Heart right ventricle (tissue), 16 donors: Measurements from ENCODE around the gene AVP. TPM values are rescaled to one million over a fixed set of nuclear protein-coding genes. Genes with fewer than 3 reads are reported as not detected.

ENCODE experiments used
- ATAC-seq, 8 donors: fragments of 200-7000 bp; cut with Tn5 transposase; one replicate each; pipeline ENCODE4 v1.9.1; 2020; ENCODE audit warnings: mild to moderate bottlenecking in 8 of 8, moderate library complexity in 8 of 8, moderate number of reproducible peaks in 1 of 8
- DNase-seq, 2 donors: peaks; one replicate each; pipeline ENCODE4 v3.0.0-alpha.2; 2020
- H3K27ac ChIP-seq, 10 donors: fragments of 200-600 bp; sonication (generic) in 2 of 10; one replicate each; pipeline versions ENCODE4 v1.5.0 to v1.8.0; 2020 to 2022; ENCODE audit warnings: mild to moderate bottlenecking in 3 of 10
- H3K27me3 ChIP-seq, 7 donors: fragments of 200-600 bp; one replicate each; pipeline ENCODE4 v1.8.0; 2021 to 2022; ENCODE audit warnings: mild to moderate bottlenecking in 2 of 7
- H3K36me3 ChIP-seq, 9 donors: fragments of 200-600 bp; sonication (generic) in 1 of 9; one replicate each; pipeline versions ENCODE4 v1.5.0 to v1.8.0; 2020 to 2022; ENCODE audit warnings: mild to moderate bottlenecking in 2 of 9
- H3K4me1 ChIP-seq, 9 donors: fragments of 200-600 bp; sonication (generic) in 1 of 9; one replicate each; pipeline versions ENCODE4 v1.5.0 to v1.8.0; 2020 to 2022; ENCODE audit warnings: mild to moderate bottlenecking in 4 of 9
- H3K4me3 ChIP-seq, 10 donors: fragments of 200-600 bp; sonication (generic) in 2 of 10; one replicate each; pipeline versions ENCODE4 v1.5.0 to v1.8.0; 2020 to 2022; ENCODE audit warnings: mild to moderate bottlenecking in 7 of 10, moderate library complexity in 2 of 10
- H3K9me3 ChIP-seq, 11 donors: fragments of 200-600 bp in 10 of 11; sonication (generic) in 2 of 11; one replicate each; pipeline versions ENCODE4 v1.5.0 to v1.8.0; 2013 to 2022; ENCODE audit warnings: mild to moderate bottlenecking in 2 of 11, control low read depth in 1 of 11, moderate library complexity in 1 of 11
- CTCF ChIP-seq, 9 donors: fragments of 200-600 bp; sonication (generic) in 2 of 9; IDR thresholded peaks; one replicate each; pipeline versions ENCODE4 v1.5.0 to v1.8.0; 2021 to 2022; ENCODE audit warnings: antibody characterized with exemption in 9 of 9, mild to moderate bottlenecking in 5 of 9, moderate library complexity in 1 of 9
- whole genome bisulfite sequencing, 2 donors: extraction: QIAGEN DNeasy Blood & Tissue Kit; methylation state at CpG; one replicate each; pipeline ENCODE4 v1.1.7; 2013; ENCODE audit warnings: inconsistent platforms in 1 of 2; 5-methylcytosine and 5-hydroxymethylcytosine counted together
- intact Hi-C, 10 donors: fragments of 100-400 bp; cut with DNase I; formaldehyde crosslinking; loops; one replicate each; pipeline versions ENCODE4 v1.11.1 to v1.14.2; 2022
- polyA plus RNA-seq, 2 donors: library from polyadenylated mRNA; stranded (reverse); fragments of 200-250 nt; gene quantifications; one replicate each; pipeline ENCODE4 v1.2.3, GENCODE V29; 2013
- total RNA-seq, 10 donors: library from RNA; stranded (reverse); fragmentation: NEBNext Ultra II Directional in 3 of 10; extraction: Animal tissue kit (Norgen Biotek cat#: 25700) in 3 of 10; gene quantifications; one replicate each; pipeline versions ENCODE4 v1.2.1 to v1.2.4, GENCODE V29; 2021 to 2023
- donor health status: Arrhythmogenic right ventricular cardiomyopathy.
- donor health status: ischemic (EF 13 %, LVEDD 7.1; RV severe dilation, severe dysfunction).
- donor health status: healthy with polysubstance abuse.
- donor health status: DM: no; HTN: yes; CAD: no.
- donor health status: DM: no; HTN: no; CAD: no.
- donor health status: ischemic (EF 25% LVEDD 6.9; RV normal size, moderate dysfunction).
- donor health status: ischemic (EF 25% LVEDD 5.7; RV mildly dilated, moderate dysfunction).
- donor health status: healthy.
- donor health status: DM: yes; HTN: yes; CAD: no.
- donor health status: Ischemic cardiomyopathy.
- donor health status: ischemic (EF 35%, LVEDD 5.7; RV mildly dilated, moderate dysfunction).
- donor health status: nonischemic (EF 11% LVEDD 7.7; RV severe dilation, severe dysfunction).
- donor health status: DM: yes; HTN: yes; CAD: no.
- donor health status: PGD.
- donor health status: ischemic (EF 29% LVEDD 5.4; RV normal size, mild dysfunction).
- donor health status: nonischemic (EF 23%, LVEDD 6.1; RV moderate dilation, normal function).

The AVP gene
- total and polyA plus RNA-seq, 12 donors, result not detected

- TF ChIP-seq CTCF (IDR thresholded peaks at IDR 0.05), result no peak
- 84 to 85% methylated on average over 5 of the region's 5 CpGs for WGBS, 2 donors
- intact Hi-C loops, result no loop called here
- no peak for DNase-seq
- no peak overlapping the region for H3K27ac ChIP-seq
- no peak overlapping the region for H3K4me3 ChIP-seq
- H3K9me3 ChIP-seq, result no peaks in the 10 kb centered on the region
- ATAC-seq, result no peak
- peaks cover 5 to 74% (median 45%) of the 10 kb centered on the region in 9 donors for H3K36me3 ChIP-seq
- H3K27me3 ChIP-seq, result no peaks in the 10 kb centered on the region
- peaks cover 3 to 20% (median 12%) of the 10 kb centered on the region in 9 donors for H3K4me1 ChIP-seq
Observed at GRCh38 chr20:3038454-3038853, 46.1 kb downstream of the AVP start.

- TF ChIP-seq CTCF (IDR thresholded peaks at IDR 0.05), result no peak
- ATAC-seq (no peak), DNase-seq (no peak)
- Histone ChIP-seq H3K27ac (no peak overlapping the region), H3K4me1 (peaks cover 0 to 18% (median 11%) of the 10 kb centered on the region in 9 donors), H3K36me3 (peaks cover 5 to 81% (median 45%) of the 10 kb centered on the region in 9 donors), H3K4me3 (no peak overlapping the region), H3K9me3 (no peaks in the 10 kb centered on the region), H3K27me3 (no peaks in the 10 kb centered on the region)
- 91 to 95% methylated on average over 3 of the region's 3 CpGs for WGBS, 2 donors
- intact Hi-C loops, result no loop called here
Observed at GRCh38 chr20:3037654-3038053, 46.9 kb downstream of the AVP start.

GRCh38 chr20:3032624-3033023 lies 51.9 kb downstream of the AVP start:
- no peak for TF ChIP-seq CTCF (IDR thresholded peaks at IDR 0.05)
- WGBS, 2 donors, result 71 to 82% methylated on average over 8 of the region's 8 CpGs
- Histone ChIP-seq H3K4me3 (no peak overlapping the region), H3K4me1 (peaks cover 0 to 10% (median 0%) of the 10 kb centered on the region in 9 donors), H3K27me3 (no peaks in the 10 kb centered on the region), H3K27ac (no peak overlapping the region), H3K9me3 (no peaks in the 10 kb centered on the region), H3K36me3 (peaks cover 0 to 94% (median 44%) of the 10 kb centered on the region in 9 donors)
- DNase-seq, result peak in 1 of 2 donors; percentile 43
- peak in 4 of 8 donors; percentile 13 to 49 (median 32) for ATAC-seq
- intact Hi-C loops, result no loop called here

Other genes starting within 250 kb of the AVP start
- 10 to 100 TPM in 3 of 10 donors, 1 to 10 TPM in 7; 4.5 to 11.9 (median 6.5) TPM for gene PCED1A, start 244.1 kb downstream of the AVP start, total RNA-seq
- 10 to 100 TPM; 10.3 to 36.9 TPM for gene PCED1A, start 244.1 kb downstream of the AVP start, polyA plus RNA-seq
- 10 to 100 TPM; 13.0 to 22.8 (median 19.3) TPM for gene VPS16, start 244.0 kb downstream of the AVP start, total RNA-seq
- gene VPS16, start 244.0 kb downstream of the AVP start, polyA plus RNA-seq, result 10 to 100 TPM; 23.6 to 44.7 TPM
- 10 to 100 TPM; 22.1 to 37.3 (median 30.1) TPM for gene PTPRA, start 211.2 kb downstream of the AVP start, total RNA-seq
- gene PTPRA, start 211.2 kb downstream of the AVP start, polyA plus RNA-seq, result 10 to 100 TPM in 1 of 2 donors, 1 to 10 TPM in 1; 8.9 to 16.7 TPM
- gene GNRH2, start 41.1 kb downstream of the AVP start, total RNA-seq, result under 1 TPM in 1 of 10 donors, not detected in 9; 0.47 TPM
- gene GNRH2, start 41.1 kb downstream of the AVP start, polyA plus RNA-seq, result not detected
- gene MRPS26, start 38.7 kb downstream of the AVP start, total RNA-seq, result 10 to 100 TPM; 39.1 to 60.8 (median 51.5) TPM
- 100 to 1,000 TPM; 115 to 119 TPM for gene MRPS26, start 38.7 kb downstream of the AVP start, polyA plus RNA-seq
- gene OXT, start 13.1 kb downstream of the AVP start, total RNA-seq, result 1 to 10 TPM in 1 of 10 donors, under 1 TPM in 2, not detected in 7; 0.56 to 1.3 (median 0.59) TPM
- under 1 TPM in 1 of 2 donors, not detected in 1; 0.35 TPM for gene OXT, start 13.1 kb downstream of the AVP start, polyA plus RNA-seq
- gene FASTKD5, start 75.1 kb upstream of the AVP start, total RNA-seq, result 10 to 100 TPM; 22.1 to 32.4 (median 27.9) TPM
- 10 to 100 TPM in 1 of 2 donors, 1 to 10 TPM in 1; 7.5 to 22.7 TPM for gene FASTKD5, start 75.1 kb upstream of the AVP start, polyA plus RNA-seq
- gene UBOX5, start 75.1 kb upstream of the AVP start, total RNA-seq, result 1 to 10 TPM; 3.0 to 5.9 (median 4.0) TPM
- gene UBOX5, start 75.1 kb upstream of the AVP start, polyA plus RNA-seq, result 1 to 10 TPM; 2.1 to 3.3 TPM
- gene LZTS3, start 88.8 kb upstream of the AVP start, total RNA-seq, result 10 to 100 TPM in 4 of 10 donors, 1 to 10 TPM in 6; 7.1 to 27.0 (median 9.7) TPM
- gene LZTS3, start 88.8 kb upstream of the AVP start, polyA plus RNA-seq, result 1 to 10 TPM; 7.9 to 9.1 TPM
- gene DDRGK1, start 120.0 kb upstream of the AVP start, total RNA-seq, result 10 to 100 TPM; 25.2 to 48.4 (median 29.4) TPM
- gene DDRGK1, start 120.0 kb upstream of the AVP start, polyA plus RNA-seq, result 10 to 100 TPM; 31.0 to 77.1 TPM
- 10 to 100 TPM; 15.8 to 26.3 (median 21.5) TPM for gene ITPA, start 124.8 kb upstream of the AVP start, total RNA-seq
- 10 to 100 TPM; 51.1 to 53.6 TPM for gene ITPA, start 124.8 kb upstream of the AVP start, polyA plus RNA-seq
- 1 to 10 TPM in 1 of 10 donors, under 1 TPM in 9; 0.06 to 1.6 (median 0.45) TPM for gene SLC4A11, start 154.5 kb upstream of the AVP start, total RNA-seq
- under 1 TPM; 0.19 to 0.51 TPM for gene SLC4A11, start 154.5 kb upstream of the AVP start, polyA plus RNA-seq